ENCODE data around the gene ETS2. TPM values are rescaled to one million over a fixed set of nuclear protein-coding genes. Genes with fewer than 3 reads are reported as not detected.

ETS2 gene
- total RNA-seq, 4 donors from 2014 or later: 31.1 to 175 (median 63.8) TPM

DNA sequence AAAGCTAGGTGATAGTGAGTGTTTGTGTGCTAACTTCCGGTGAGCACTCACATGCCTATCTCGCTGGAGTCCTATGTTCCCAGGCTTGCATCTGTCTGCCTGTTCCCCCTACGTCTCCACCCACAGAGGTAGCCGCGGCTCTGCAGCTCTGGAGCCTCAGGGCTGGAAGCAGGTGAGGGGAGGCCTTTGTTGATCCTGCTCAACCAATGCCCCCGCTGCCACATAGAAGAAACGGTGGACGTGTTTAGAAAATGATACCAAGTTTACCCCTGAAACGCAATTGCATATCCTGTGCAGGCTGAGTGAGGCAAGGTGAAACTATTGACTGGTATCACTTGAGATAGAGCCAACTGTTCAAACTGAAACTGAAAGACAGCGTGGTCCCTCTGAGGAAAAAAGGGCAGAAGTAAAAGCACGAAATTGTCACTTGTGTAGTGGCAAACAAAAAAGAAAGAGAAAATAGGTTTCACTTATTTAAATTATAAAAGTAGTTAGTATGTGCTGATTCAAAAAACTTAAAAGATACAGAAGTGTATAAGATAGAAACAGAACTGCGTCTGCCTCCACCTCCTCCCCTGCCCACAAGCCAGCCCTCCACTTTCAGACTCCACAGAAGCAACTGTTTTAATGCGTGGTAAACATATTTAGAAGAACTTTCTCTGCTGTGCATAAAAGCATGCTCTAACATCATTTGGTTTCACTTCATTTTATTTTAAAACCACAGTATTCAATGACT, 38.6 kb upstream of the ETS2 start:
- Histone ChIP-seq H3K36me3 (no peaks in the 10 kb centered on the region), H3K27me3 (no peaks in the 10 kb centered on the region), H3K4me3 (peak overlapping the region; percentile 4 to 38 (median 14)), H3K27ac (replicated peaks in 1 of 4) (no peak overlapping the region), H3K4me1 (peaks cover 0 to 27% (median 15%) of the 10 kb centered on the region in 4 donors), H3K9me3 (no peaks in the 10 kb centered on the region)
- DNase-seq (ENCODE audit: extremely low spot score): no peak
- intact Hi-C loops (cut with DNase I): no loop called here
- TF ChIP-seq EP300 (IDR thresholded peaks at IDR 0.05) (no peak), CTCF (IDR thresholded peaks at IDR 0.05) (no peak), POLR2A (IDR thresholded peaks at IDR 0.05; ENCODE audit: low read depth) (no peak), POLR2AphosphoS5 (IDR thresholded peaks at IDR 0.05) (no peak)
- 73% methylated on average over 13 of the region's 13 CpGs for WGBS

- peaks cover 0 to 32% (median 21%) of the 10 kb centered on the region in 4 donors for H3K4me1 ChIP-seq
- no peaks in the 10 kb centered on the region for H3K9me3 ChIP-seq
- H3K27me3 ChIP-seq: no peaks in the 10 kb centered on the region
- no peak for TF ChIP-seq EP300 (IDR thresholded peaks at IDR 0.05)
- no peak for TF ChIP-seq CTCF (IDR thresholded peaks at IDR 0.05)
- TF ChIP-seq POLR2AphosphoS5 (IDR thresholded peaks at IDR 0.05): peak; percentile 27 to 62
- no peak for DNase-seq (ENCODE audit: extremely low spot score)
- no peaks in the 10 kb centered on the region for H3K36me3 ChIP-seq
- intact Hi-C loops (cut with DNase I): no loop called here
- H3K27ac ChIP-seq (replicated peaks in 1 of 4): peak overlapping the region; percentile 40 to 66 (median 49)
- WGBS: 73% methylated on average over 13 of the region's 13 CpGs
- H3K4me3 ChIP-seq: no peak overlapping the region
Measured at GRCh38 chr21:38768471-38769063, 37.2 kb upstream of the ETS2 start.

DNA sequence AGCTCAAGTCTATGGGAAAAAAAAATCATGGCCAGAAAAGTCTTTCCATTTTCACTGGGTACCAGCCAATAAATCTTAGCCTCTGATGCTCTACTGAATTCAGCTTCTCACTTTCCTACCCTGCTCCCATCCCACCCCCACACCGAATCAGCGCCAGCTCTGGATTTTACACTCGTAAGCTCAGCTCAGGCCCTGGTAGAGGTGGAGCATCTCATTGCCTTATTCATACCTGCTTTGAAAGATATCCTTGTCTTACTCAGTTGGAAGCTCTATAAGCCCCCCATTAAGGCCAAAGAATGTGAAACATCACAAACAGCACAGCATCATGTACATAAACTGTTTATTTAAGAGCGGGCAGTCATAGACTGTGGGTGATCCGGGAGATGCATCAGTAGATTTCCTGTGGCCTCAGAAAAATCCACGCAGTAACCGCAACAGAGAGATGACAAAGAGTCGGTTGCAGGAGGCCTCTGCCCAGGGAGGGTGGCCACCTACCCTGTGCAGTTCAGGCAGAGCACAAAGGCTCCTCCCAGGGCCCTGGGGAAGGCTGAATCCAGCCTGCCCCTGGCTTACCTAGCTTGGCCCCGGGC, 36.4 kb upstream of the ETS2 start:
- Histone ChIP-seq H3K27me3 (no peaks in the 10 kb centered on the region), H3K4me3 (no peak overlapping the region), H3K4me1 (peaks cover 0 to 32% (median 22%) of the 10 kb centered on the region in 4 donors), H3K36me3 (no peaks in the 10 kb centered on the region), H3K27ac (replicated peaks in 1 of 4) (peak overlapping the region; percentile 40 to 66 (median 49)), H3K9me3 (no peaks in the 10 kb centered on the region)
- intact Hi-C loops (cut with DNase I): no loop called here
- TF ChIP-seq POLR2AphosphoS5 (IDR thresholded peaks at IDR 0.05): no peak
- TF ChIP-seq CTCF (IDR thresholded peaks at IDR 0.05): no peak
- TF ChIP-seq EP300 (IDR thresholded peaks at IDR 0.05): no peak
- TF ChIP-seq POLR2A (IDR thresholded peaks at IDR 0.05; ENCODE audit: low read depth): no peak
- 68% methylated on average over 9 of the region's 9 CpGs for WGBS
- DNase-seq (ENCODE audit: extremely low spot score): no peak

DNA sequence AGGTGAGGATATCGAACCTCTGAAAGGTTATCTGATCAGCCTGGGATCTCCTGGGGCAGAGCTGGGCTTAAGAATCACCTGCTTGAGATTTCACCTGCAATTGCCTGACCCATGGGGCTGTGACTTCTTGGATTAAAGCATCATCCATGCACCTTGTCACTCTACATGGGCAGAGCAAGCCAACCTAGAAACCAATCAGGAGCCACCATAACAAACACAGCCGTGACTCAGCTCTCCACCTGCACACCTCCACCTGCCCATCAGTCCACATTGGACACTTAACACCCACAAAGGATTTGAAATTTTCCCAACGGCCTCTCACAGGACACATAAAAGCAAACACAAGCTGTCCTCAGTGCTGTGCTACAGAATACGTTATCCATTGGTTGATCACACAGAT, 35.1 kb upstream of the ETS2 start:
- Histone ChIP-seq H3K4me3 (no peak overlapping the region), H3K36me3 (no peaks in the 10 kb centered on the region), H3K9me3 (no peaks in the 10 kb centered on the region), H3K27me3 (no peaks in the 10 kb centered on the region), H3K27ac (replicated peaks in 1 of 4) (no peak overlapping the region), H3K4me1 (peaks cover 0 to 32% (median 22%) of the 10 kb centered on the region in 4 donors)
- no peak for DNase-seq (ENCODE audit: extremely low spot score)
- intact Hi-C loops (cut with DNase I): no loop called here
- 88% methylated on average over 4 of the region's 4 CpGs for WGBS
- TF ChIP-seq EP300 (IDR thresholded peaks at IDR 0.05) (no peak), POLR2A (IDR thresholded peaks at IDR 0.05; ENCODE audit: low read depth) (no peak), POLR2AphosphoS5 (IDR thresholded peaks at IDR 0.05) (no peak), CTCF (IDR thresholded peaks at IDR 0.05) (no peak)
